Measurements from ENCODE around the gene FLT3LG.

FLT3LG gene

GRCh38 chr19:49489601-49490167, 15.7 kb downstream of the FLT3LG start:
- peak; percentile 60 for DNase-seq

GRCh38 chr19:49490287-49491029, 16.4 kb downstream of the FLT3LG start:
- DNase-seq = peak; percentile 37

GRCh38 chr19:49491030-49491803, 17.2 kb downstream of the FLT3LG start:
- DNase-seq = no peak

- no peak for DNase-seq
Measured at GRCh38 chr19:49491804-49492572, 18.0 kb downstream of the FLT3LG start.

- DNase-seq = no peak
Measured at GRCh38 chr19:49492573-49493405, 18.8 kb downstream of the FLT3LG start.

- DNase-seq = no peak
Measured at GRCh38 chr19:49496574-49497008, 22.6 kb downstream of the FLT3LG start.

GRCh38 chr19:49497047-49497788, 23.2 kb downstream of the FLT3LG start:
- peak; percentile 75 for DNase-seq

- no peak for DNase-seq
Measured at GRCh38 chr19:49497789-49498103, 23.7 kb downstream of the FLT3LG start.

- DNase-seq = no peak
Measured at GRCh38 chr19:49498475-49498874, 24.5 kb downstream of the FLT3LG start.

- DNase-seq = peak; percentile 29
Measured at GRCh38 chr19:49499030-49499670, 25.1 kb downstream of the FLT3LG start.

- DNase-seq = peak; percentile 40
Measured at GRCh38 chr19:49502866-49503581, 29.0 kb downstream of the FLT3LG start.

- DNase-seq = no peak
Measured at GRCh38 chr19:49503582-49503962, 29.6 kb downstream of the FLT3LG start.

GRCh38 chr19:49506575-49507105, 32.6 kb downstream of the FLT3LG start:
- peak; percentile 65 for DNase-seq

GRCh38 chr19:49507803-49508494, 33.9 kb downstream of the FLT3LG start:
- no peak for DNase-seq

GRCh38 chr19:49512970-49513745, 39.1 kb downstream of the FLT3LG start:
- DNase-seq = peak; percentile 16

- DNase-seq = no peak
Measured at GRCh38 chr19:49513746-49514118, 39.7 kb downstream of the FLT3LG start.

- DNase-seq = no peak
Measured at GRCh38 chr19:49514151-49514550, 40.1 kb downstream of the FLT3LG start.

- DNase-seq = no peak
Measured at GRCh38 chr19:49515767-49516166, 41.8 kb downstream of the FLT3LG start.

GRCh38 chr19:49518033-49518432, 44.0 kb downstream of the FLT3LG start:
- DNase-seq = no peak

Data from stimulated activated naive CD4-positive, alpha-beta T cell treated with Interleukin-2 at 50 U/mL for 16 hours (primary cell).